Activated CD4-positive, alpha-beta T cell treated with anti-CD3 and anti-CD28 coated beads, Interleukin-2, amount 10 ng/mL, durations not matched to agents 7 days and 5 days (primary cell): Measurements from ENCODE around the gene FOXL3. TPM values are rescaled to one million over a fixed set of nuclear protein-coding genes. Genes with fewer than 3 reads are reported as not detected.

Experiments used
- CTCF ChIA-PET: fragments of 350-600 bp; sonication (Branson Sonifier 250); formaldehyde crosslinking; loops from one replicate; lab custom pipeline; 2021; ENCODE audit warnings: antibody characterized with exemption; lab: Charles Lee
- POLR2A ChIA-PET: fragments of 350-600 bp; sonication (Branson Sonifier 250); formaldehyde crosslinking; loops from one replicate; lab custom pipeline; 2021; ENCODE audit warnings: antibody characterized with exemption; lab: Charles Lee
- DNase-seq: peaks from one replicate; pipeline ENCODE4 v3.0.0-alpha.2; 2020
- H3K27ac Mint-ChIP-seq: one replicate; pipeline ENCODE4 v1.8.0; 2021; ENCODE audit warnings: mild to moderate bottlenecking, moderate library complexity, mixed read lengths
- H3K27me3 Mint-ChIP-seq: one replicate; pipeline ENCODE4 v1.8.0; 2021; ENCODE audit warnings: mixed read lengths
- H3K36me3 Mint-ChIP-seq: one replicate; pipeline ENCODE4 v1.8.0; 2021; ENCODE audit warnings: low read depth, mixed read lengths
- H3K4me1 Mint-ChIP-seq: one replicate; pipeline ENCODE4 v1.8.0; 2021; ENCODE audit warnings: mixed read lengths
- H3K4me3 Mint-ChIP-seq: one replicate; pipeline ENCODE4 v1.8.0; 2021; ENCODE audit warnings: mild to moderate bottlenecking, moderate library complexity, mixed read lengths
- H3K9me3 Mint-ChIP-seq: one replicate; pipeline ENCODE4 v1.8.0; 2021; ENCODE audit warnings: mixed read lengths
- total RNA-seq, 2 experiments: library from RNA; stranded (reverse); gene quantifications; one replicate each; pipeline ENCODE4 v1.2.3, GENCODE V29; 2021

Gene FOXL3
- total RNA-seq, 2 experiments from 2014 or later, result not detected

DNA sequence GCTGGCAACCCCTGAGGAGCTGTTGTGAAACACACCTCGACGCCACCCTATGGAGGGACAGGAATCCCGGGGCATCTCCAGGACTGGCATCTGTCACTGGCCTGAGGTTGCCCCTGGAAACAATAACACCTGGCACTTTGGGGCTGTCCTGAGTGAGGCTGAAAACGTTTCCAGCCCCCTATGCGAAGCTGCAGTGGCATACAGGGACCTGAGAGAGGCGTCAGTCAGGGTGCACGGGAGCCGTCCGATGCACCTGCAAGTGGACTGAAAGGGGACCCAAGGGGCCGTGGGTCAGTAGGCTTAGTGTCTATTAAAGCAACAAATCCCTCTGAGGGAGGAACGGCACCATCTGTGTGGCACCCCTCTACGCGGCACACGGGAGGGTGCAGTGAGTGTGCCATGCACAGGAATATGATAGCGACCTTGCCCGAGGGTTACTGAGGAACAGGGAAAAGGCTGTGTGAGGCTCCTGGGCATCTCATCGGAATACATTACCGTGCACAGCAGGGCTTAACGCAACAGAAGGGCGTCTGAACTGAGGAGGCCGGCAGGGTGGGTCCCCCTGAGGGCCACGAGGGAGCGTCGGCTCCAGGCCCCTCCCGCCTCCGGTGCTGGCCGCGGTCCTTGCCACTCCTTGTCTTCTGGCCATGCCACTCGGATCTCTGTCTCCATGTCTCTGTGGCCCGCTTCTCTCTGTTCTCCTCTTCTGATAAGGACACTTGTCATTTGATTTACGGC is 50.4 kb downstream of the FOXL3 start:
- Mint-ChIP-seq H3K36me3 (no peaks in the 10 kb centered on the region), H3K4me1 (peaks cover 2% of the 10 kb centered on the region), H3K9me3 (no peaks in the 10 kb centered on the region), H3K4me3 (no peak overlapping the region), H3K27ac (no peak overlapping the region), H3K27me3 (no peaks in the 10 kb centered on the region)
- ChIA-PET POLR2A (no interaction called here), CTCF (no interaction called here)
- DNase-seq, result no peak

Other genes starting within 250 kb of the FOXL3 start
- gene FAM20C, start 97.6 kb upstream of the FOXL3 start, total RNA-seq, result under 1 TPM; 0.29 to 0.47 TPM
- gene PDGFA, start 229.7 kb downstream of the FOXL3 start, total RNA-seq, result under 1 TPM; 0.37 to 0.46 TPM